Measurements from ENCODE around the gene TRAPPC10. TPM values are rescaled to one million over a fixed set of nuclear protein-coding genes. Genes with fewer than 3 reads are reported as not detected.

TRAPPC10 gene
- total RNA-seq, 1 donor from 2014 or later = 48.4 TPM

DNA sequence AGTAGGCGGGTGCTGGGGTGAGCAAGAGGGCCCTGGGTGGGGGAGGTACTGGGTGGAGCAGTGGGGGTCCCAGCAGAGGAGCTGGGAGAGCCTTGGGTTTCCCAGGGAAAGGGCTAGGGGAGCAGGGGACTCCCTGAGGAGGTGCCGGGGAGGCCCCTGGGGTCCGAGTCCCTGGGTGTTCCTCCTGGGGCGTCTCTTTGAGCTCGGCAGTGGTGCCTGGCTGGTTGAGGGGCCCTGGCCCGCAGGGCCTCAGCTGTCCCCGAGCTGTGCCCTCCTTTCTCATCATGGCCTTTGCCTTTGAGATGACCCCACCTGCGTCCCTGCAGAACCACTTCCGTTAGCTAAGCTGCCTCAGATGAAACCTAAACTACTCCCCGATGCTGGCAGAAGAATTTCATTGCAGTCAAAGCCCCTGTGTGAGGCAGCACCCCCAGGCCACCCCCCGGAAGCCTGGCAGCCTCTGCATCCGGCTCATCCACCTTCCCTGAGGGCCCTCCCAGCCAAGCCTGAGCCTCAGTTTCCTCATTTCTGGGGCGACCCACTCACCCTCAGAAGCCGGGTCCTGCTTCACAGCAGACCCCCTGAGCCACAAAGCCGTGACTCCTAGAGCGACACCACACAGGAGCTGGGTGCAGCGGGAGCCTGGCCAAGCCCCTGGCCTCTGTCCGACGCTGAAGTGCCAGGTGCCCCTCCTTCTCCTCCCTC, 43.5 kb upstream of the TRAPPC10 start:
- Mint-ChIP-seq H3K4me1 (ENCODE audit: low read depth, unreplicated experiment) (peaks cover 3% of the 10 kb centered on the region), H3K9me3 (ENCODE audit: unreplicated experiment) (peaks cover 2% of the 10 kb centered on the region), H3K27me3 (ENCODE audit: unreplicated experiment) (no peaks in the 10 kb centered on the region), H3K36me3 (ENCODE audit: unreplicated experiment) (no peaks in the 10 kb centered on the region), H3K27ac (ENCODE audit: unreplicated experiment) (no peak overlapping the region), H3K4me3 (ENCODE audit: unreplicated experiment) (no peak overlapping the region)
- TF ChIP-seq, protein P1, sequence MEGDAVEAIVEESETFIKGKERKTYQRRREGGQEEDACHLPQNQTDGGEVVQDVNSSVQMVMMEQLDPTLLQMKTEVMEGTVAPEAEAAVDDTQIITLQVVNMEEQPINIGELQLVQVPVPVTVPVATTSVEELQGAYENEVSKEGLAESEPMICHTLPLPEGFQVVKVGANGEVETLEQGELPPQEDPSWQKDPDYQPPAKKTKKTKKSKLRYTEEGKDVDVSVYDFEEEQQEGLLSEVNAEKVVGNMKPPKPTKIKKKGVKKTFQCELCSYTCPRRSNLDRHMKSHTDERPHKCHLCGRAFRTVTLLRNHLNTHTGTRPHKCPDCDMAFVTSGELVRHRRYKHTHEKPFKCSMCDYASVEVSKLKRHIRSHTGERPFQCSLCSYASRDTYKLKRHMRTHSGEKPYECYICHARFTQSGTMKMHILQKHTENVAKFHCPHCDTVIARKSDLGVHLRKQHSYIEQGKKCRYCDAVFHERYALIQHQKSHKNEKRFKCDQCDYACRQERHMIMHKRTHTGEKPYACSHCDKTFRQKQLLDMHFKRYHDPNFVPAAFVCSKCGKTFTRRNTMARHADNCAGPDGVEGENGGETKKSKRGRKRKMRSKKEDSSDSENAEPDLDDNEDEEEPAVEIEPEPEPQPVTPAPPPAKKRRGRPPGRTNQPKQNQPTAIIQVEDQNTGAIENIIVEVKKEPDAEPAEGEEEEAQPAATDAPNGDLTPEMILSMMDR (IDR thresholded peaks at IDR 0.05; ENCODE audit: partially characterized antibody, unreplicated experiment) = no peak
- DNase-seq = no peak

DNA sequence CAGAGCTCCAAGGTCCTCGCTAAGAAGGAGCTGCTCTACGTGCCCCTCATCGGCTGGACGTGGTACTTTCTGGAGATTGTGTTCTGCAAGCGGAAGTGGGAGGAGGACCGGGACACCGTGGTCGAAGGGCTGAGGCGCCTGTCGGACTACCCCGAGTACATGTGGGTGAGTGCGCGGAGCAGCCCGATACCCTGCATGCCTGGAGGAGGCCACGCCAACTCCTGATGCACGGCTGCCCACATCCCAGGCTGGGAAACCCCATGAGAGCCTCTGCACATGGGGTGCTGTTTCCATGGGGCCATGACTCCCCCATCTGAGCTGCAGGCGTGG, 43.0 kb upstream of the TRAPPC10 start:
- TF ChIP-seq, protein P1 (IDR thresholded peaks at IDR 0.05; ENCODE audit: partially characterized antibody, unreplicated experiment) = no peak
- Mint-ChIP-seq H3K4me3 (ENCODE audit: unreplicated experiment) (no peak overlapping the region), H3K36me3 (ENCODE audit: unreplicated experiment) (no peaks in the 10 kb centered on the region), H3K27me3 (ENCODE audit: unreplicated experiment) (no peaks in the 10 kb centered on the region), H3K4me1 (ENCODE audit: low read depth, unreplicated experiment) (peaks cover 5% of the 10 kb centered on the region), H3K9me3 (ENCODE audit: unreplicated experiment) (peaks cover 2% of the 10 kb centered on the region), H3K27ac (ENCODE audit: unreplicated experiment) (no peak overlapping the region)
- no peak for DNase-seq

DNA sequence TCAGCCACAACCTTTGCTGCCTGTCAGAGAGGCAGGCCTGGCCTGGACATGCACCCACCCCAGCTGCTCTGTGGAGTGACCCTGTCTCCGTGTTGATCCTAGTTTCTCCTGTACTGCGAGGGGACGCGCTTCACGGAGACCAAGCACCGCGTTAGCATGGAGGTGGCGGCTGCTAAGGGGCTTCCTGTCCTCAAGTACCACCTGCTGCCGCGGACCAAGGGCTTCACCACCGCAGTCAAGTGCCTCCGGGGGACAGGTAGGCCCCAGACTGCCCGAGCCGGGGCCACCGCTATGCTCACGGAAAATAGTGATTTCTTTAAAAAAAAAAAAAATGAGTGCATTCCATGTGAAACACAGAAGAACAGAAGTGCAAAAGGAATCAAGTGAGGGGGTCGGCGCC, 41.6 kb upstream of the TRAPPC10 start:
- no peak for DNase-seq
- Mint-ChIP-seq H3K9me3 (ENCODE audit: unreplicated experiment) (peaks cover 8% of the 10 kb centered on the region), H3K27ac (ENCODE audit: unreplicated experiment) (no peak overlapping the region), H3K4me1 (ENCODE audit: low read depth, unreplicated experiment) (peaks cover 15% of the 10 kb centered on the region), H3K27me3 (ENCODE audit: unreplicated experiment) (peaks cover 7% of the 10 kb centered on the region), H3K4me3 (ENCODE audit: unreplicated experiment) (no peak overlapping the region), H3K36me3 (ENCODE audit: unreplicated experiment) (no peaks in the 10 kb centered on the region)
- TF ChIP-seq, protein P1 (IDR thresholded peaks at IDR 0.05; ENCODE audit: partially characterized antibody, unreplicated experiment) = no peak

DNA sequence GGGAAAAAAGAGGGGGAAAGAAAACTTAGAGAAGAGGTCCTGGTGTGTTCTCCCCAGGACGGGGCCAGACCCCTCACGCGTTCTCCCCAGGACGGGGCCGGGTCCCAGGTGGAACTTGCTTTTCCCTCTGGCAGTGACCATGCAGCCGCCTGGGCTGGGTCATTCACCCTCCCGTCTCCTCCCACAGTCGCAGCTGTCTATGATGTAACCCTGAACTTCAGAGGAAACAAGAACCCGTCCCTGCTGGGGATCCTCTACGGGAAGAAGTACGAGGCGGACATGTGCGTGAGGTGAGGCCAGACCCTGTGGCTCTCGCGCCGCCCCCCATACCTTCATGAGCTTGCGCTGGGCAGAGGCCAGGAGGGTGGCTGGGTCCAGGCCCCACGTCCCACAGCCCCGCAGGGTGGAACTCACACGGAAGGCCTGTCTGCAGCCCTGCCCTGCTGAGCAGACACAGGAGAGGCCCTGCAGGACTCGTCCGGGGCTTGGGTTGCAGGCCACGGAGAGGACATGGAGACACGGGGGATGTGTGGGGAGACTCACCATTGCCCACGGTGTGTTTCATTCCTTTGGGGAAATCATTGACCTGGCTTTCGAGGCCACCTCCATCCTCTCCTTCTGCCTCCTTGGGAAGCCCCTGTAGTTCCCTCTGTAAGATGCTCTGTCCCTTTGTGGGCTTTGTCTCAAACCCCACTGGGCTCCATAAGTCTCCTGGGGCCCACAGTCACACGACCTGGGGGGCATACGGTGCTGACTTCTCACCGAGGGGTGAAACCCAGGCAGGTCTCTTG, 40.7 kb upstream of the TRAPPC10 start:
- Mint-ChIP-seq H3K27ac (ENCODE audit: unreplicated experiment) (no peak overlapping the region), H3K27me3 (ENCODE audit: unreplicated experiment) (peaks cover 9% of the 10 kb centered on the region)
- DNase-seq = no peak

More for the DNA sequence above, 40.7 kb upstream of the TRAPPC10 start:
- Mint-ChIP-seq H3K9me3 (ENCODE audit: unreplicated experiment) (peaks cover 8% of the 10 kb centered on the region), H3K4me3 (ENCODE audit: unreplicated experiment) (peak overlapping the region; percentile 20), H3K4me1 (ENCODE audit: low read depth, unreplicated experiment) (peaks cover 15% of the 10 kb centered on the region), H3K36me3 (ENCODE audit: unreplicated experiment) (no peaks in the 10 kb centered on the region)
- TF ChIP-seq, protein P1 (IDR thresholded peaks at IDR 0.05; ENCODE audit: partially characterized antibody, unreplicated experiment) = no peak
